MM.1S (cell line): ENCODE data around the gene DOCK4.

Experiments used
- CTCF ChIP-seq: fragments of 300-600 bp; sonication (generic); IDR thresholded peaks from 2 replicates; pipeline ENCODE4 v1.5.1; 2016; ENCODE audit warnings: antibody characterized with exemption, low read length, mixed read lengths
- EZH2 ChIP-seq: fragments of 300-600 bp; sonication (generic); optimal IDR thresholded peaks from 2 replicates; pipeline ENCODE3; 2017; ENCODE audit warnings: low read depth, mild to moderate bottlenecking, antibody characterized with exemption, low read length, mixed read lengths
- EZH2phosphoT487 ChIP-seq: fragments of 300-600 bp; sonication (generic); IDR thresholded peaks from 2 replicates; pipeline ENCODE4 v1.6.1; 2018; ENCODE audit warnings: antibody characterized with exemption, low read length

- TF ChIP-seq EZH2, result no peak
- no peak for TF ChIP-seq CTCF
- no peak for TF ChIP-seq EZH2phosphoT487
Measured at GRCh38 chr7:112147793-112148361, 58.3 kb downstream of the DOCK4 start.
